ENCODE results near the gene GPR39.

Gene GPR39

DNA sequence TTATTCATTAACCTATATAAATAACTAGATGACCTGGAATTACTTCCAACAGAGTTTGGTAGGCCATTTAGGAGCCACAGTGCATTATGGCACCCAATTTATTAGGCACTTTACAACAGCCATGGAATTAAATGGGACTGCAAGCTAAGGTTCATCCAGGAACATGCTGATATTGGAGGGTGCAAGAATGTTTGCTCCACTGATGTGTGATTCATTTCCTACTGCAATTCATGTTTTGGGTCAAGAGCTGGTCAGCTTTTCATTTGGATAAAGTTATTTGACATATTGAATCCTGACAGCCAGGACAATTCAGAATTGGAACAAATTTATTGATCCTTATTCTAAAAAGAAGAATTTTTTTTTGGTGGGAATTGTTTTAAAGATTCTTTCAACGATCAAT is 265.2 kb downstream of the GPR39 start:
- DNase-seq, result no peak

DNA sequence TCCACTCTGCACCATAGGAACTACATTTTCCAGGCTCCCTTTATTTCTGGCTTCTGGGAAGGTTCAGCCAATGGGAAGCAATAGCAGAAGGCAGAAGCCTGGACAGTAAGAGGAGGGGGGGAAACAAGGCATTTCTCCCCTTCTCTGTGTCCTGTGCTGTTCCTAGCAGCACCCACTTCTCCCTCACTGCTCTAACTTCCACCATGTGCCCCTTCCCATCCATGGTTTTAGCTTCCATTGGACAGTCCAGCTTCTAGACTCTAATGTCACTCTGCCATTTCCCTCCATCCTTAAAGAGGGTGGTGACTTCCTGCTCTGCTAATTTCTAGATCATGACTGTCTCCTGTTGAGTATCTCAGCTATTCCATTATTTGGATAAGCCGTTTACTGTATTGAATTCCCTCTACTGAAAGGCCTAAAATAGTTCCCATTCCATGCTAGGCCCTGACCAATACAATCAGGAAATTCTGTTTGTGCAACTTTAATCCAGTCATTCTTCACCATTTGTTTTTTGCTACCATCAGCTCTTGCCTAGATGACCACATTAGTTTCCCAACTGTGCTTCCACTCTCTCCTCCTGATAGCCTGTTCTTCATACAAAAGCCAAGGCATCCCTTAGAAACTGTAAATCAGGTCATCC is 274.2 kb downstream of the GPR39 start:
- no peak for DNase-seq

DNA sequence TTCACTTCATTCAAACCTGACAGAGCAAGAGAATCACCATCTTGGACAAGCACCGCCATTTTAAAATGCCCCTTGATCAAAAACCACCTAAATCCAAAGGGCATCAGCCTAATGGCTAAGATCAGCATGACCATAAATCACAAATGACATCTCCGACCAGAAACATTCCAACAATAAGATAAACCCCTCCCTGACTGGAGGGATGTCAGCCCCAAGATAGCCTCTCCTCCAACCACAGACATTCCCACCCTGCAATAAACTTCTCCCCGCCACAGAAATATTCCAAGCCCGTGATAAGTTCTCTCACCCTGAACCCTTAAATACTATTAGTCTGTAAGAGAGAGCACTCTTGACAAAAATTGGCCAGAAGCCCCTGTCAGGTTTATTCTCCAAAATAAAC is 275.0 kb downstream of the GPR39 start:
- DNase-seq, result no peak

DNA sequence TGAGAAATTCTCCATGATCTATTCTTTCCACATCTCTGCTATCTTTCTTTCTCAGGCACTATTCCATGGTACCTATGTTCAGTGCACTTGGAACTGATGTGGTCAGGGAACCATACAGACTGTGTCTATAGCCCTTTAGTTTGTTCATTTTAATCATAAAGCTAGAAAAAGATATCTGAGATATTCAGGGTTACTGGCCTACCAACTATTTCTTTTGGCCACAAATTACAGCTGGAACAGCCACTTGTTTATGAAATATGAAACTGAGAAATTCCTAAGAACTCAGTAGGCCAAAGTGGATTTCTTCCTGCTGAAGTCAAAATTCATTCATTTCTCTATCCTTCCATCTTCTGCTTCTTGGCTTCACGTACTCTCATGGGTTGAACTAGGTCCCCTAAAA is 276.2 kb downstream of the GPR39 start:
- DNase-seq, result no peak

Data from eye (tissue), 1 donor.